ENCODE data around the gene WDR86. TPM values are rescaled to one million over a fixed set of nuclear protein-coding genes. Genes with fewer than 3 reads are reported as not detected.

WDR86 gene
- total RNA-seq, 1 experiment from 2014 or later, result not detected

GRCh38 chr7:151438864-151439601, 29.2 kb upstream of the WDR86 start:
- ChIA-PET RAD21 (ENCODE audit: low non-redundant PET in 1 of 2, low total read pairs in 2 of 2, uncharacterized antibody in 2 of 2, unreplicated experiment in 2 of 2) (no interaction called here), CTCF (interaction anchor here (1.4 kb wide), 1 partner anchor 10 kb away, joined by 4 read pairs; no protein-coding TSS in a partner anchor), POLR2A (no interaction called here)
- no peaks in the 10 kb centered on the region for H3K79me2 ChIP-seq (ENCODE audit: insufficient read depth, low read length)
- H3K27ac ChIP-seq (ENCODE audit: low read depth, low read length), result no peak overlapping the region
- H3K9me2 ChIP-seq (ENCODE audit: insufficient read depth), result no peaks in the 10 kb centered on the region
- intact Hi-C loops (cut with micrococcal nuclease), result no loop called here
- no peaks in the 10 kb centered on the region for H3K9me3 ChIP-seq (ENCODE audit: control insufficient read depth in 1 of 2, insufficient read depth in 1 of 2, low read depth in 1 of 2, low read length in 2 of 2)
- no peaks in the 10 kb centered on the region for H4K20me1 ChIP-seq (ENCODE audit: insufficient read depth)
- H3K4me1 ChIP-seq (ENCODE audit: control insufficient read depth in 1 of 2, insufficient read depth in 2 of 2, low read length in 2 of 2), result peaks cover 0 to 5% of the 10 kb centered on the region in 2 experiments; a peak in 1 of 4 replicates
- H3K36me3 ChIP-seq (ENCODE audit: control insufficient read depth in 1 of 2, insufficient read depth in 2 of 2, low read length in 2 of 2), result no peaks in the 10 kb centered on the region
- TF ChIP-seq FOSL1 (IDR thresholded peaks at IDR 0.05; ENCODE audit: low read depth) (no peak), REST (IDR thresholded peaks at IDR 0.05; ENCODE audit: low read depth) (no peak), YY1 (IDR thresholded peaks at IDR 0.05; ENCODE audit: extremely low read depth, insufficient replicate concordance, low read depth, low read length) (no peak), MAX (IDR thresholded peaks at IDR 0.05) (no peak), CBX3 (IDR thresholded peaks at IDR 0.05; ENCODE audit: low read depth) (no peak), RAD21 (IDR thresholded peaks at IDR 0.05; ENCODE audit: low read depth) (no peak), TCF7L2 (IDR thresholded peaks at IDR 0.05; ENCODE audit: borderline replicate concordance, extremely low read depth, insufficient read depth, insufficient read length) (no peak)
- no TSS peak for BruUV-seq (replicated peaks)
- H3K4me3 ChIP-seq (replicated peaks in 1 of 2; ENCODE audit: low read depth in 1 of 2, low read length in 2 of 2), result no peak overlapping the region
- H3K27me3 ChIP-seq (ENCODE audit: insufficient read depth, low read length), result no peaks in the 10 kb centered on the region
- H3K4me2 ChIP-seq (ENCODE audit: low read length), result no peak overlapping the region
- no peak overlapping the region for H3K9ac ChIP-seq (ENCODE audit: low read length)
- no peak for ATAC-seq
- no peak overlapping the region for H2AFZ ChIP-seq (ENCODE audit: low read depth, low read length, poor library complexity, severe bottlenecking)
- DNase-seq (ENCODE audit: low read depth, low spot score), result no peak

All from HCT116 (cell line).